GM23338 (cell line): ENCODE results near the gene GALNT7. TPM values are rescaled to one million over a fixed set of nuclear protein-coding genes. Genes with fewer than 3 reads are reported as not detected.
A peak's percentile ranks its signal among the peaks of the same experiment; 100 is the strongest.
"Not testable (repeated sequence)": the region's sequence is repeated elsewhere in the genome, so short reads cannot be mapped to it uniquely, and the experiment has no call there.

Source experiments
- ATAC-seq: fragments of 200-7000 bp; cut with Tn5 transposase; 3 replicates; pipeline ENCODE4 v1.9.1; 2020
- DNase-seq: peaks from one replicate; pipeline ENCODE4 v3.0.0-alpha.2; 2015; ENCODE audit warnings: low spot score
- H2AFZ ChIP-seq: fragments of 200-600 bp; sonication (generic); 2 replicates; pipeline ENCODE4 v1.8.0; 2016; ENCODE audit warnings: antibody characterized with exemption, mild to moderate bottlenecking, moderate library complexity
- H3F3A ChIP-seq: fragments of 200-600 bp; sonication (generic); replicated peaks from 2 replicates; pipeline ENCODE4 v1.8.0; 2017; ENCODE audit warnings: antibody characterized with exemption, mixed run types, low read depth
- H3K27ac ChIP-seq: fragments of 200-600 bp; sonication (generic); 2 replicates; pipeline ENCODE4 v1.6.1; 2016; ENCODE audit warnings: low read depth
- H3K27me3 ChIP-seq: fragments of 200-600 bp; sonication (generic); 2 replicates; pipeline ENCODE4 v1.8.0; 2016; ENCODE audit warnings: mild to moderate bottlenecking, mixed run types, moderate library complexity; ENCODE audit not compliant: insufficient read depth
- H3K36me3 ChIP-seq: fragments of 200-600 bp; sonication (generic); 2 replicates; pipeline ENCODE4 v1.8.0; 2016; ENCODE audit warnings: mild to moderate bottlenecking; ENCODE audit not compliant: insufficient read depth
- H3K4me1 ChIP-seq: fragments of 200-600 bp; sonication (generic); 2 replicates; pipeline ENCODE4 v1.8.0; 2016; ENCODE audit warnings: mild to moderate bottlenecking, moderate library complexity; ENCODE audit not compliant: insufficient read depth
- H3K4me2 ChIP-seq: fragments of 200-600 bp; sonication (generic); 2 replicates; pipeline ENCODE4 v1.7.1; 2017; ENCODE audit warnings: mixed run types
- H3K4me3 ChIP-seq: fragments of 200-600 bp; sonication (generic); 2 replicates; pipeline ENCODE4 v1.6.1; 2016; ENCODE audit warnings: mixed run types
- H3K79me2 ChIP-seq: fragments of 200-600 bp; sonication (generic); replicated peaks from 2 replicates; pipeline ENCODE4 v1.8.0; 2017; ENCODE audit warnings: mild to moderate bottlenecking; ENCODE audit not compliant: insufficient read depth
- H3K9me2 ChIP-seq: fragments of 200-600 bp; sonication (generic); 2 replicates; pipeline ENCODE4 v1.8.0; 2017; ENCODE audit not compliant: insufficient read depth
- H4K20me1 ChIP-seq: fragments of 200-600 bp; sonication (generic); replicated peaks from 2 replicates; pipeline ENCODE4 v1.8.0; 2017; ENCODE audit warnings: mild to moderate bottlenecking; ENCODE audit not compliant: insufficient read depth
- H3K27ac Mint-ChIP-seq: 2 replicates; pipeline ENCODE4 v1.8.0; 2020; ENCODE audit warnings: inconsistent platforms, mild to moderate bottlenecking, moderate library complexity, mixed read lengths
- H3K27me3 Mint-ChIP-seq: 3 replicates; pipeline ENCODE4 v1.8.0; 2022; ENCODE audit warnings: low read depth, mild to moderate bottlenecking, moderate library complexity, mixed read lengths, inconsistent platforms; ENCODE audit not compliant: insufficient read depth, poor library complexity
- H3K36me3 Mint-ChIP-seq: 3 replicates; pipeline ENCODE4 v1.8.0; 2021; ENCODE audit warnings: low read depth, mild to moderate bottlenecking, inconsistent platforms, moderate library complexity, mixed read lengths
- H3K4me1 Mint-ChIP-seq: 3 replicates; pipeline ENCODE4 v1.8.0; 2020; ENCODE audit warnings: mild to moderate bottlenecking, inconsistent platforms, mixed read lengths
- H3K4me3 Mint-ChIP-seq: 3 replicates; pipeline ENCODE4 v1.8.0; 2021; ENCODE audit warnings: moderate library complexity, mild to moderate bottlenecking, inconsistent platforms, mixed read lengths
- H3K9me3 Mint-ChIP-seq: 3 replicates; pipeline ENCODE4 v1.8.0; 2020; ENCODE audit warnings: moderate library complexity, mild to moderate bottlenecking, inconsistent platforms, mixed read lengths
- CREB1 ChIP-seq: fragments of 250-450 bp; sonication (Bioruptor Pico); IDR thresholded peaks from 2 replicates; pipeline ENCODE4 v1.5.0; 2020; ENCODE audit warnings: low read depth, mild to moderate bottlenecking, moderate library complexity
- ETS1 ChIP-seq: IDR thresholded peaks from 2 replicates; pipeline ENCODE4 v1.6.1; 2016; ENCODE audit warnings: antibody characterized with exemption
- EZH2phosphoT487 ChIP-seq: fragments of 200-600 bp; sonication (generic); IDR thresholded peaks from one replicate; pipeline ENCODE4 v1.8.1; 2018; ENCODE audit warnings: antibody characterized with exemption; ENCODE audit not compliant: unreplicated experiment
- JUNB ChIP-seq: IDR thresholded peaks from one replicate; pipeline ENCODE4 v1.6.1; 2016; ENCODE audit warnings: antibody characterized with exemption; ENCODE audit not compliant: unreplicated experiment
- POLR2AphosphoS5 ChIP-seq: IDR thresholded peaks from 2 replicates; pipeline ENCODE4 v1.6.1; 2016; ENCODE audit warnings: antibody characterized with exemption, low read depth
- REST ChIP-seq: IDR thresholded peaks from one replicate; pipeline ENCODE4 v1.6.1; 2018; ENCODE audit warnings: antibody characterized with exemption; ENCODE audit not compliant: unreplicated experiment
- STAT1 ChIP-seq: IDR thresholded peaks from one replicate; pipeline ENCODE4 v1.6.1; 2016; ENCODE audit warnings: antibody characterized with exemption; ENCODE audit not compliant: unreplicated experiment
- ZNF114 ChIP-seq: fragments of 250-450 bp; sonication (Bioruptor Pico); IDR thresholded peaks from 2 replicates; pipeline ENCODE4 v1.5.0; 2020; ENCODE audit warnings: mild to moderate bottlenecking, moderate library complexity
- long read RNA-seq: library from polyadenylated mRNA; unstranded; transcript quantifications from one replicate; pipeline ENCODE4 v2.0.0, GENCODE V29; 2020; ENCODE audit not compliant: unreplicated experiment
- polyA plus RNA-seq: library from polyadenylated mRNA; unstranded; fragments of >200 nt; fragmentation: Nextera tagmentation; extraction: Ambion mirVana; gene quantifications from 2 replicates; pipeline ENCODE4 v1.2.1, GENCODE V29; 2016
- total RNA-seq: library from RNA; depleted of rRNA; stranded (reverse); fragments of >200 nt; shearing (Covaris generic); gene quantifications from 2 replicates; pipeline ENCODE4 v1.2.3, GENCODE V29; 2014; rRNA removed

GALNT7 gene
- total RNA-seq (64.2 and 72.2 TPM in 2 replicates), polyA plus RNA-seq (28.9 and 31.8 TPM in 2 replicates)
- long read RNA-seq, full-length matches to known transcripts: 20 of 33 reads
- long read RNA-seq, partial matches to known transcripts: 6 of 33 reads
- long read RNA-seq, other reads (novel, unspliced or antisense): 7 of 33 reads

- Histone ChIP-seq H3F3A (peaks cover 10% of the 10 kb centered on the region), H4K20me1 (peaks cover 9% of the 10 kb centered on the region; the same call in 1 of the 2 replicates), H3K27me3 (no peaks in the 10 kb centered on the region), H3K4me3 (peak within 1 kb of the TSS; percentile 97), H2AFZ (peak within 1 kb of the TSS; percentile 98), H3K4me2 (peak within 1 kb of the TSS; percentile 97), H3K79me2 (peaks cover 50% of the 10 kb centered on the region), H3K9me2 (no peaks in the 10 kb centered on the region), H3K36me3 (no peaks in the 10 kb centered on the region), H3K4me1 (peaks cover 38% of the 10 kb centered on the region), H3K27ac (peak within 1 kb of the TSS; percentile 99)
- ATAC-seq (peak; percentile 78), DNase-seq (peak; percentile 93)
- Mint-ChIP-seq H3K27me3 (peaks cover 7% of the 10 kb centered on the region), H3K36me3 (peaks cover 36% of the 10 kb centered on the region), H3K9me3 (0 out of 3 replicates have a peak, but pooled peaks cover 3% of the 10 kb centered on the region), H3K4me3 (peak within 1 kb of the TSS; percentile 94), H3K27ac (peak within 1 kb of the TSS; percentile 98), H3K4me1 (peaks cover 45% of the 10 kb centered on the region)
- TF ChIP-seq POLR2AphosphoS5 (peak; percentile 67), REST (peak; percentile 20), ZNF114 (no peak)
Observed at GRCh38 chr4:173168396-173169177, at the start of gene GALNT7. Gene GALNT7, plus strand, starts transcription at chr4:173168811. Its CDS starts 25 bp downstream, at chr4:173168836.

- not testable (repeated sequence) for H3K27me3 ChIP-seq, H3K27ac ChIP-seq, H3K27ac Mint-ChIP-seq, H3K4me3 Mint-ChIP-seq, H3K9me3 Mint-ChIP-seq, ATAC-seq, H3K36me3 Mint-ChIP-seq, H3K4me1 ChIP-seq, H3K4me2 ChIP-seq, H4K20me1 ChIP-seq, DNase-seq, H3F3A ChIP-seq, H3K27me3 Mint-ChIP-seq, H3K79me2 ChIP-seq, H3K36me3 ChIP-seq, H2AFZ ChIP-seq, H3K4me3 ChIP-seq, H3K9me2 ChIP-seq
- H3K4me1 Mint-ChIP-seq: peaks cover 10% of the 10 kb centered on the region; the same call in 2 of the 3 replicates
Observed at GRCh38 chr4:173118819-173119218, 49.8 kb upstream of the GALNT7 start.

GRCh38 chr4:173119818-173120217 is 48.8 kb upstream of the GALNT7 start:
- H3K36me3 Mint-ChIP-seq: no peaks in the 10 kb centered on the region
- Histone ChIP-seq H2AFZ (no peak overlapping the region), H3K4me3 (no peak overlapping the region), H3K4me2 (no peak overlapping the region), H3K27ac (no peak overlapping the region), H3K79me2 (no peaks in the 10 kb centered on the region), H3K36me3 (no peaks in the 10 kb centered on the region), H3K4me1 (peaks cover 6% of the 10 kb centered on the region), H4K20me1 (no peaks in the 10 kb centered on the region), H3K27me3 (no peaks in the 10 kb centered on the region), H3F3A (no peaks in the 10 kb centered on the region), H3K9me2 (no peaks in the 10 kb centered on the region)
- ATAC-seq (no peak), DNase-seq (no peak)
- peaks cover 2% of the 10 kb centered on the region for H3K27me3 Mint-ChIP-seq
- no peaks in the 10 kb centered on the region for H3K9me3 Mint-ChIP-seq
- no peak overlapping the region for H3K4me3 Mint-ChIP-seq
- peaks cover 10% of the 10 kb centered on the region; the same call in 2 of the 3 replicates for H3K4me1 Mint-ChIP-seq
- H3K27ac Mint-ChIP-seq: no peak overlapping the region
- TF ChIP-seq STAT1 (no peak), REST (no peak), EZH2phosphoT487 (no peak), ETS1 (no peak), JUNB (no peak), CREB1 (CRISPR knock-in tag) (no peak)
